Measurements from ENCODE around the gene HIGD2A.

Gene HIGD2A

DNA sequence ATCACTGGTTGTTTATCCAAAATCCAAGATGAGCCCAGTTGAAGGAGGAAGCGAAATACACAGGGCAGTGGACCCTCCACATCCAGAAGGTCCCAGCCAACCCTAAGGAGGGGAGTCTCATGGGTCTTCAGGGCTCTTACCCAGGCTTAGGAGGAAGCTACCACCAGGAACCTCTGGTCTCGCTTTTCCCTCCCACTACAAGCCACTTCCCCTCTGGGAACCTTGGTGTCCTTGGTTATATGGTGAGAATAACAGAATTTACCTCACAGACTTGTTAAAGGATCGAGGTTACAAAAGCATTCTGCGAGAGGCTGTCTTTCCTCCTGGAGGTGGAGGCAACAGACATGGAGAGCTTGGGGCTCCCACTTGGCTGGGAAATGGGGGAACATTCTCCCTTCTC is 3.4 kb downstream of the HIGD2A start:
- in situ Hi-C loops (cut with HindIII; ENCODE audit: low pct_unique_long_range_greater_than_20kb, low sequenced_read_pairs) = no loop called here
- DNase-seq (ENCODE audit: low read depth in 1 of 2, low spot score in 1 of 2) = no peak
- no peak for TF ChIP-seq JUND (IDR thresholded peaks at IDR 0.05; ENCODE audit: low read depth)

DNA sequence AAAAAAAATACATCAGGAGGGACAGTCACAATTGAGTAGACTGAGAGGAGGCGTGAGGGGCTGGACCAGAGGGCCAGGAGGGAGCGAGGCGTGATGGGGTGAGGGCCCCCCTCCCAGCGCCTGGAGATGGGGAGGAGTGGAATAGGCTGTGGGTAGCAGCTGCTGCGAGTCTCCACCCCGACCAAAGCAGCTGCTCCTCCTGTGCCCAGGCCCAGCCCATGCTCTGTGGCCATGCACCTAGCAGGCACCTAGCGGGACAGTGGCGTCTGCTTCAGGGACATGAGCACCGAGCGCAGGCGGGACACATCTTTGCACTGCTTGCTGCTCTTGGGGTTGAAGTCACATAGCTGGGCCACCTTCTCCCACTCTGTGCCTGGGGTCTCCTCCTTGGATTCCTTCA is 4.0 kb downstream of the HIGD2A start:
- in situ Hi-C loops (cut with HindIII; ENCODE audit: low pct_unique_long_range_greater_than_20kb, low sequenced_read_pairs) = no loop called here

DNA sequence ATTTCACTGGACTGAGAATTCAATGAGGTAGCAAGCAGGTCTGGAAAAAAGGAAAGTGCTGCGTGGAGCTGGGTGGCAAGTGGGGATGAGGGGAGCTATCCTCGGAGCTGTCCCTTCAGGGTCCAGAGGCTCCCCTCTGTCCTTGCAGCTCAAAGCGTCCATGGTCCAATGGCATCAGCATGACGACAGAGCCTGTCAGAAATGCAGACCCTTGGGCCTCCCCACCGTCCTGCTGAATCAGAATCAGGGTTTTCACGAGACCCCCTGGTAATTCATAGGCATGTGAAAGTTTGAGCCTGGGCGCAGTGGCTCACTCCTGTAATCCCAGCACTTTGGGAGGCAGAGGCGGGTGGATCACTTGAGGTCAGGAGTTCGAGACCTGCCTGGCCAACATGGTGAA is 5.5 kb downstream of the HIGD2A start:
- no peak for DNase-seq (ENCODE audit: low read depth in 1 of 2, low spot score in 1 of 2)
- TF ChIP-seq JUND (IDR thresholded peaks at IDR 0.05; ENCODE audit: low read depth) = no peak
- in situ Hi-C loops (cut with HindIII; ENCODE audit: low pct_unique_long_range_greater_than_20kb, low sequenced_read_pairs) = no loop called here

More for the DNA sequence above, 4.0 kb downstream of the HIGD2A start:
- no peak for TF ChIP-seq JUND (IDR thresholded peaks at IDR 0.05; ENCODE audit: low read depth)
- DNase-seq (ENCODE audit: low read depth in 1 of 2, low spot score in 1 of 2) = no peak

DNA sequence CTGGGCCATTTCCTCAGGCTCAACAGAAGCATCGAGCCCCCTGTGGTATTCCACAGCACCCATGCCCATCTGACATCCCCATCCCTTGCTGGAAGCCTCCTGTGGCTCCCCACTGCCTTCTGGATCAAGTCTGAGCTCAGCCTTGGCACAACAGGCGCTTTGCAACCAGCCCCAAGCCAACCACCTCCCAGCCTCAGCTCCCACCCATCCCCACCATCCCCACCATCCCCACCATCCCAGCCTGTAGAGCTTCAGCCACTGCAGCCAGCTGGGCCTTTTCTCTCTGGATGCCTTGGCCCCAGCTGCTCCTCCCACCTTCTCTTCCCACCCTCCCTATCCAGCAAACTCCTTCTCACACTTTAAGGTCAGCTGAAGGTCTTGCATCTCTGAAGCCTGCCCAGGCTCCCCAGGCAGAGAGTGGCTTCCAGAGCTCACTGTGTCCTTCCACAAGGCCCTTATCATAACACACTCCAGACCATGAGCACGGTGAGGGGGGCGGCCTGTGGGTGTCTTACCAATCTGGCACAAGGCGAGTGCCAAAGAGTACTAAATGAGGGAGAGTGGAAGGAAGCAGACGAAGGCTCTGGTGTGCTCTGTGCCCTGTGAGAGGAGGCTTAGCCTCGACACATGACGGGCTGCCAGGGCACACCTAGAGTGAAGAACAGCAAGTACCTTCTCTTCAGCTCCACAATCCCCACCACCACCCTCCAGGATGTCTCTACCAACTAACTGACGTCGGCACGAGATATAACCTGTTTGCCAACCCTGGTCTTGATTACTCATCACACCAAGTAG is 6.5 kb downstream of the HIGD2A start:
- TF ChIP-seq JUND (IDR thresholded peaks at IDR 0.05; ENCODE audit: low read depth) = no peak
- DNase-seq (ENCODE audit: low read depth in 1 of 2, low spot score in 1 of 2) = no peak
- in situ Hi-C loops (cut with HindIII; ENCODE audit: low pct_unique_long_range_greater_than_20kb, low sequenced_read_pairs) = no loop called here

DNA sequence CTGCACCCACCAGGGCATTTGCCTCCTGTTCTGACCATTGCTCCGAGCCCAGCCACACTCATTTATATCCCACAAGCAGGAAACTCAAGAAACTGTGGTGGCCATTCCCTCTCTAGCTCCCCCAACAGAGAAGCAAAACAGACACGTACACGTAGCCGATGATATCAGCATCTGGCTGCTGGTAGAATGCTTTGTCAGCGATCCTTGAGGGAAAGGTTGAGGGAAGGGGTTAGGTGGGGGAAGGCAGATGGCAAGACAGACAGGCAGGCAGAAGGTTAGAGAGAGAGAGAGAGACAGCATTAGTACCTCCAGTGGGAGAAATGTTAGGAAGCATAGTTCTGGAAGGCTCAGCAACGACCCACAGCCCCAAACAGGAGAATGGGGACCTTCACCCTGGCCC is 7.8 kb downstream of the HIGD2A start:
- no peak for DNase-seq (ENCODE audit: low read depth in 1 of 2, low spot score in 1 of 2)
- in situ Hi-C loops (cut with HindIII; ENCODE audit: low pct_unique_long_range_greater_than_20kb, low sequenced_read_pairs) = no loop called here

DNA sequence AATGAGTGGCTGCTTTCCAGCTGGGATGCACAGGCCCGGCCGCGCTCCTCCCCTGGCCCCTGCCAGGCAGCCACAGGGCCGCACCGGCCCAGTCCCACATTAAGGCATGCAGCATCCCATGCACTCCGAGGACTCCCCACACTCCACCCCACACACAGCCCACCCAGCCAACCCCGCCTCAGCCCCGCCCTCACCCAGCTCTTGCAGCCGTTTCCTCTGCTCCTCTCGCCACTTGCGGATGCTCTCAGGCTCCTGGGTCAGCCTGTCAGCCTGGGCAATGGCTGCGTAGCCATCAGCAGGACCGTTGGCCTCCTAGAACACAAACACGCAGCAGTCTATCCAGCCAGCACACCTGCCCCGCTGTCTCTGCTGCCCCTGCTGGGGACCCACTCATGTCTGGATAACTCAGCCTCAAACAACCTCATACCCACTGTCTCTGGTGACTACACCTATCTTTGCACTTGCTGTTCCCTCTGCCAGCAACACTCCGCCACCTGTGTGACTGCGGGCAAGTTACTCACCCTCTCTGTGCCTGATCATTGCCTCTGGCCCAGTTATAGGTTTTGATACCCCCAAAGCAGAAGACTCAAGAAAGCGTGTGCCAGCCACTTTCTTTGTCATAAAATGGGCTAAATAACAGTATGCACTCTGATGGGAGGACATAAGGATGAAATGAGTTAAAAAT is 9.3 kb downstream of the HIGD2A start:
- no peak for TF ChIP-seq JUND (IDR thresholded peaks at IDR 0.05; ENCODE audit: low read depth)
- in situ Hi-C loops (cut with HindIII; ENCODE audit: low pct_unique_long_range_greater_than_20kb, low sequenced_read_pairs) = no loop called here
- no peak for DNase-seq (ENCODE audit: low read depth in 1 of 2, low spot score in 1 of 2)

More for the DNA sequence above, 7.8 kb downstream of the HIGD2A start:
- no peak for TF ChIP-seq JUND (IDR thresholded peaks at IDR 0.05; ENCODE audit: low read depth)

DNA sequence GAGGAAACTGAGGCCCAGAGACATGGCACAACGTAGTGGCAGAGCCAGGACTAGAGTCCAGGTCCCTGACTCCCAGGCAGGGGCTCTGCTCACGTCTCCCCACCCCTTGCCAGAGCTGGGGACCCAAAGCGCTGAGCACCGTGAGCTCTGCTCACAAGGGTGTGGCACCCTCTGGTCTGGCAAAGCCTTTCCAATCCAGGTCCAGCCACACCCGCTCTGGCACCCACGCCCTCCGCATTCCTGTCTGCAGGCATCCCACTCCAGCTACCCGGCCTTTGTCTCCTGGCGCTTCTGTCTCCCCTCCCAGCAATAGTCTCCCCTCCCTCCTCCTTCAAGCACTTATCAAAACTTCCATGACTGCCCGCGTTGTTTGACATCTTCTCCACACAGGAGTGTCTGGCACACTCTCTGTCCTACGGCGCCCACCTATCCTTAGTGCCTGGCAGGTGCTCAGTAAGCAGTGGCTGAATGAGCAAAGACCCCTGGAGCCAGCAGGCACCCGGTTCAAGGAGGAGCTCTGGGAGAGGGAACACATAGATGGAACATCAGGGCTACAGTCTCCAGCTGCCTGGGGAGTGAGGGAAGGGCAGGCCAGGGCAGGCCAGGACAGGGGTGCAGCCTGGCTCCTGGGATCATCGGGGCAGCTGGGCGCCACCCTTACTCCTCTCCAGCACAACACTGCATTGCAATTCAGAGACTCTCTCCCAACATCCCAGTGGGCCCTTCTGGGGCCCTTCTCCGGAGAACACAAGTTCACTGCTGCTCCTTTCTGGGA is 12.0 kb downstream of the HIGD2A start:
- in situ Hi-C loops (cut with HindIII; ENCODE audit: low pct_unique_long_range_greater_than_20kb, low sequenced_read_pairs) = no loop called here
- no peak for TF ChIP-seq JUND (IDR thresholded peaks at IDR 0.05; ENCODE audit: low read depth)
- DNase-seq (ENCODE audit: low read depth in 1 of 2, low spot score in 1 of 2) = no peak

DNA sequence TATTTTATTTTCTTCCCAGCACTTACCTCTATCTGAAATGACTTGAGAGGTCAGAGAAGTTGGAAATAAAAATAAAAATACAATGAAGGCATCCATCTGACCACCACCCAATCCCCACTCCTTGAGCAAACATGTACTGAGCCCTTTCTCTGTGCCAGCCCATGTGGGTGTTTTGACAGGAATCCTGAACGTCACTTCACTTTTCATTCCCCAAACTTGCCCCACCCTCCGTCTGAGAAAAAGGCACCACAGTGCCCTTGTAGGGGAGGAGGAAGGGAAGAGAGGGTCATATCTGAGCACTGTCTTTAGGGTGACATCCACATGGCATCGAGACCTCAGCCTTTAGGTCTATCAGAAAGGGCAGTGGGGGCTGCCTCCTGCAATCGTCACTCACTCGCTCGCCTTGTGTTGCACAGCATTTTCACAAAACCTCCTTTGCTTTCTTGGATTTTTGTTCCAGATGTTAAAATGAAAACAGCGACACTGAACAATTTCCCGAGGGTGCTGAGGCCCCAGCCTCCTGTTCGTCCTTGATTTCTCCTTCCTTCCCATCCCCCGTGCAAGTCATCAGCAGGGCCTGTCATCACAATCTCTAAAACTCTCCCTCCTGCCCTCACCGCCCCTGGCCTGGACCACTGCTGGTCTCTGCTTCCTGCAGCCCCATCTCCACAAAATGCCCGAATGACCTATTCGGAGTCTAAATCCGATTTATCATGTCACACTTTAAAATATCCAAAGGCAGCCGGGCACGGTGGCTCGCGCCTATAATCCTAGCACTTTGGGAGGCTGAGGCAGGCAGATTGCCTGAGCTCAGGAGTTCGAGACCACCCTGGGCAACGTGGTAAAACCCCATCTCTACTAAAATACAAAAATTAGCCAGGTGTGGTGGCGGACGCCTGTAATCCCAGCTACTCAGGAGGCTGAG is 13.0 kb downstream of the HIGD2A start:
- in situ Hi-C loops (cut with HindIII; ENCODE audit: low pct_unique_long_range_greater_than_20kb, low sequenced_read_pairs) = no loop called here
- TF ChIP-seq JUND (IDR thresholded peaks at IDR 0.05; ENCODE audit: low read depth) = no peak
- DNase-seq (ENCODE audit: low read depth in 1 of 2, low spot score in 1 of 2) = no peak

DNA sequence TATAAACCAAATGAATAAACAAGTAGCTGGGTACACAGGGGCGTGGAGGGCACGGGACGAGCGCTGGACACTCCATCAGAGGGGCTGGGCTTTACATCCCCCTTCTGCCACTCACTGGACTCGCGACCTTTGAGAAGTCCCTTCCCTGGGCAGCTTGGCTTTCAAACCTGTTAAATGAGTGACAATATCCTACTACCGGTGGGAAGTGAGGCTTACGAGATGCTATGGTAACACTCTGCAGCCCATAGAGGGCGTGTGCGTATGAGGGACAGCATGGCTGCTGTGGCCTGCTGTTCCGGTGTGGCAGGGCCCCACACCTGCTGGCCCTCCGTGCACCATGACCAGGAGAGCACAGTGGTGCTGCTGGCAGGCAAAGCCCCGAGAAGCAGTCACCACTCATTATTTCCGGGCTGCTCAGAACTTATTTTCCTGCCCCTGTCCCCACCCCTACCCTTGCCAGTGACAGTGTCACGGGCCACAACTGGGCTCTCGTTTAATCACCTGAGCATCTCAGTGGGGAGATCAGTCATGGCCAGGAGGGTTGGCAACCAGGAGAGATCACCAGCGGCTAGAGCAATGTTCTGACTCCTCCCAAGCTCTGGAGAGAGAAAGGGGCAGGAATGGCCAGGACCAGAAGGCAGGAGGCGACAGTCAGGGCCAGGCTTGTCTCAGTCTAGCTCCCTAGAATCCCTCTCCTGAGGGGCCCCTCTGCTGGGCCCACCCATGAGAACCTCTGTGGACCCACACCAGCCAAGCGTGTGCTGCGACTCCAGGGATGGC is 17.3 kb downstream of the HIGD2A start:
- in situ Hi-C loops (cut with HindIII; ENCODE audit: low pct_unique_long_range_greater_than_20kb, low sequenced_read_pairs) = no loop called here
- no peak for TF ChIP-seq JUND (IDR thresholded peaks at IDR 0.05; ENCODE audit: low read depth)
- DNase-seq (ENCODE audit: low read depth in 1 of 2, low spot score in 1 of 2) = no peak

DNA sequence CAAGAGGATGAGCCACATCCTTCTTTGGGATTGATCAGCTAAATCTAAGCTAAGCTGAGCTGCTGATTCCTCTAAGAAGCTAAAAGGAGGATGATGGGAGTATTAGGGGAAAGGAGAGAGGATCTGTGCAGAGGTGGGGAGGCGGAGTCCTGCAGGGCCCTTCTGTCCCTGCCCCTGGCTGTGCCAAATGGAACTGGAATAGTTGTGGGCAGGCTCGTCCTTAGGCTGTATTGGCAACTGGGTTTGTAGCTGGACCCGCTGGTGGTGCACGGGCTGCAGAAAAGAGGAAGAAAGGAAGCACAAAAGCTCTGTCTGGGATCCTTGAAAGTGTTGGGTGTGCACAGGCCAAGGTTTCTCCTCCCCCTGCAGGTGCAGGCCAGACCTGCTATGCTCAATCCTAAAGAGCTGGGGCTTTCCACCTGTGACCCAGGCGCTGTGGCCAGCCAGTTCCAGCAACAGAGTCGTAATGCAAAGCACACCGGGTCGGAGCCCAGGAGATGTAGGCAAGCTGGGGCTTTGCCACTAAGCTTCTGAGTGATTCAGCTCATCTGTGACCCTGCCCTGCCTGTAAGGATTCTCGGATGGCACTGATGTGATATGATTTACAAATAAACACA is 18.0 kb downstream of the HIGD2A start:
- in situ Hi-C loops (cut with HindIII; ENCODE audit: low pct_unique_long_range_greater_than_20kb, low sequenced_read_pairs) = no loop called here
- no peak for DNase-seq (ENCODE audit: low read depth in 1 of 2, low spot score in 1 of 2)
- TF ChIP-seq JUND (IDR thresholded peaks at IDR 0.05; ENCODE audit: low read depth) = no peak
